ENCODE measurements around the gene OASL. TPM values are rescaled to one million over a fixed set of nuclear protein-coding genes. Genes with fewer than 3 reads are reported as not detected.
A peak's percentile ranks its signal among the peaks of the same experiment; 100 is the strongest.

The OASL gene
- total and polyA plus RNA-seq, 10 of the 15 experiments (the other 5 are each of a cell fraction or from before 2014, with no cell fraction given): 2.3 to 9.1 (median 2.7) TPM

- ChIA-PET SMC1A (ENCODE audit: uncharacterized antibody, unreplicated experiment) (interaction anchor here (0.7 to 2.0 kb wide), 2 partner anchors 9 to 12 kb away, joined by 3 to 6 read pairs; no protein-coding TSS in a partner anchor), RAD21 (ENCODE audit: unreplicated experiment) (no interaction called here), POLR2A (interaction anchor here (0.8 to 1.4 kb wide), 2 partner anchors 93 to 342 kb away, joined by 3 read pairs; no protein-coding TSS in a partner anchor), CTCF (interaction anchor here (1.0 to 1.4 kb wide), 2 partner anchors 12 to 76 kb away, joined by 3 to 5 read pairs; no protein-coding TSS in a partner anchor)
- H3K27me3 ChIP-seq (replicated peaks in 1 of 2; ENCODE audit: control insufficient read depth in 2 of 2, insufficient read depth in 2 of 2, low read length in 1 of 2): no peaks in the 10 kb centered on the region
- no TSS peak for BruUV-seq (replicated peaks)
- H2AFZ ChIP-seq (ENCODE audit: control insufficient read depth, low read depth, low read length): peak overlapping the region; percentile 34
- H3K9me3 ChIP-seq (replicated peaks; ENCODE audit: control insufficient read depth, insufficient read depth, low read length): no peaks in the 10 kb centered on the region
- FAIRE-seq: no peak
- in situ Hi-C loops (cut with MboI): no loop called here
- DNase-seq (ENCODE audit: low read depth, low spot score): no peak
- H3K79me2 ChIP-seq (ENCODE audit: control insufficient read depth, insufficient read depth, low read length): no peaks in the 10 kb centered on the region
- H3K36me3 ChIP-seq (ENCODE audit: control insufficient read depth in 2 of 2, insufficient read depth in 2 of 2, low read length in 1 of 2): no peaks in the 10 kb centered on the region
- H3K9ac ChIP-seq (ENCODE audit: control insufficient read depth, insufficient read depth, low read length): no peak overlapping the region
- H3K4me1 ChIP-seq (ENCODE audit: control insufficient read depth, insufficient read depth, low read length): no peaks in the 10 kb centered on the region
- WGBS (ENCODE audit: insufficient coverage, insufficient replicate concordance, low lambda C conversion rate, missing lambda C conversion rate): 45% methylated on average over 4 of the region's 4 CpGs
- intact Hi-C loops (cut with micrococcal nuclease; ENCODE audit: unreplicated experiment): no loop called here
- no peaks in the 10 kb centered on the region for H4K20me1 ChIP-seq (ENCODE audit: control insufficient read depth, insufficient read depth)
- H3K4me2 ChIP-seq (ENCODE audit: control insufficient read depth, insufficient read depth): no peak overlapping the region
- no peak overlapping the region for H3K4me3 ChIP-seq
- ATAC-seq: no peak
- no peak for TF ChIP-seq CHD2 (IDR thresholded peaks at IDR 0.05; ENCODE audit: borderline replicate concordance, low read depth, low read length)
- no peak for TF ChIP-seq NR2C2 (IDR thresholded peaks at IDR 0.05; ENCODE audit: borderline replicate concordance, control insufficient read depth, insufficient read length, low read depth)
- no peak for TF ChIP-seq E2F4 (IDR thresholded peaks at IDR 0.05; ENCODE audit: low read depth, low read length)
- TF ChIP-seq SMAD5 (IDR thresholded peaks at IDR 0.05; ENCODE audit: low read depth): no peak
- TF ChIP-seq BCL11A (IDR thresholded peaks at IDR 0.05; ENCODE audit: low read depth, low read length): no peak
- no peak for TF ChIP-seq REST (IDR thresholded peaks at IDR 0.05; ENCODE audit: low read depth, low read length)
- no peak for TF ChIP-seq ZNF384 (IDR thresholded peaks at IDR 0.05; ENCODE audit: borderline replicate concordance, low read depth, low read length)
- no peak for TF ChIP-seq FOXK2 (IDR thresholded peaks at IDR 0.05)
- no peak for TF ChIP-seq FOS (IDR thresholded peaks at IDR 0.05; ENCODE audit: borderline replicate concordance, extremely low read depth, insufficient read length)
- TF ChIP-seq CHD4 (IDR thresholded peaks at IDR 0.05): no peak
- no peak for TF ChIP-seq BMI1 (IDR thresholded peaks at IDR 0.05; ENCODE audit: borderline replicate concordance)
- no peak for TF ChIP-seq POLR2AphosphoS5 (IDR thresholded peaks at IDR 0.05; ENCODE audit: low read length)
- no peak for TF ChIP-seq ZNF217 (IDR thresholded peaks at IDR 0.05)
- TF ChIP-seq ZBED1 (IDR thresholded peaks at IDR 0.05; ENCODE audit: borderline replicate concordance): no peak
- no peak for TF ChIP-seq RAD21 (IDR thresholded peaks at IDR 0.05; ENCODE audit: insufficient read depth, low read depth, low read length)
- no peak for TF ChIP-seq RBBP5 (conservative IDR thresholded peaks at IDR 0.05)
- TF ChIP-seq TBL1XR1 (IDR thresholded peaks at IDR 0.05; ENCODE audit: low read depth, low read length): no peak
- H3K27ac ChIP-seq (ENCODE audit: control insufficient read depth, insufficient read depth): no peak overlapping the region
These were observed 55.3 kb downstream of the OASL start for GRCh38 chr12:120983759-120984158.

All from GM12878 (cell line).